GM10266 (cell line): ENCODE results near the gene MAPK12.
"Not testable (repeated sequence)": the region's sequence is repeated elsewhere in the genome, so short reads cannot be mapped to it uniquely, and the experiment has no call there.

Experiments
- DNase-seq: peaks from one replicate; pipeline ENCODE4 v3.0.0; 2012; ENCODE audit errors: extremely low spot score
- TF ChIP-seq, protein P1 (sequence below): IDR thresholded peaks from 2 replicates; pipeline ENCODE4 v1.5.1; 2012; ENCODE audit warnings: mild to moderate bottlenecking, low read depth; ENCODE audit not compliant: control insufficient read depth, insufficient read depth; ENCODE audit errors: missing control alignments

The MAPK12 gene

DNA sequence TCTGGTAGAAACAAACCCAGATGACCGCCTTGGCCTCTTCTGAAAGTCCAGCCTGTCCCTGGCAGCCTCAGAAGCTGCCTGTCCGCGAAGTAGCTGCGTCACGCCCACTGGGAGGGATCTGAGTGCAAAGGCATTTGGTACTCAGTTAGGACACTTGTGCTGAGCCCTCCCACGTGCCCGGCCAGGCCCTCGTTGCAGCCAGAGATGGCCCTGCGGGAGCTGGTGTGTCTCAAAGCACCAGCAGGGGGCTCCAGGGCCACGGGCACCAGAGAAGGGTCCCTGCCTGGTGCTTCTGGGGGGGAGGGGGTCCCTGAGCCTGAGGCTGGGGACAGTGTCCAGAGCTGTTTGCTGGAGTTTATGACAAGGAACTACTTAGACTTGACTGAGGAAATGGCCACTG is 54.9 kb downstream of the MAPK12 start:
- TF ChIP-seq, protein P1, sequence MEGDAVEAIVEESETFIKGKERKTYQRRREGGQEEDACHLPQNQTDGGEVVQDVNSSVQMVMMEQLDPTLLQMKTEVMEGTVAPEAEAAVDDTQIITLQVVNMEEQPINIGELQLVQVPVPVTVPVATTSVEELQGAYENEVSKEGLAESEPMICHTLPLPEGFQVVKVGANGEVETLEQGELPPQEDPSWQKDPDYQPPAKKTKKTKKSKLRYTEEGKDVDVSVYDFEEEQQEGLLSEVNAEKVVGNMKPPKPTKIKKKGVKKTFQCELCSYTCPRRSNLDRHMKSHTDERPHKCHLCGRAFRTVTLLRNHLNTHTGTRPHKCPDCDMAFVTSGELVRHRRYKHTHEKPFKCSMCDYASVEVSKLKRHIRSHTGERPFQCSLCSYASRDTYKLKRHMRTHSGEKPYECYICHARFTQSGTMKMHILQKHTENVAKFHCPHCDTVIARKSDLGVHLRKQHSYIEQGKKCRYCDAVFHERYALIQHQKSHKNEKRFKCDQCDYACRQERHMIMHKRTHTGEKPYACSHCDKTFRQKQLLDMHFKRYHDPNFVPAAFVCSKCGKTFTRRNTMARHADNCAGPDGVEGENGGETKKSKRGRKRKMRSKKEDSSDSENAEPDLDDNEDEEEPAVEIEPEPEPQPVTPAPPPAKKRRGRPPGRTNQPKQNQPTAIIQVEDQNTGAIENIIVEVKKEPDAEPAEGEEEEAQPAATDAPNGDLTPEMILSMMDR: peak; percentile 31
- no peak for DNase-seq

DNA sequence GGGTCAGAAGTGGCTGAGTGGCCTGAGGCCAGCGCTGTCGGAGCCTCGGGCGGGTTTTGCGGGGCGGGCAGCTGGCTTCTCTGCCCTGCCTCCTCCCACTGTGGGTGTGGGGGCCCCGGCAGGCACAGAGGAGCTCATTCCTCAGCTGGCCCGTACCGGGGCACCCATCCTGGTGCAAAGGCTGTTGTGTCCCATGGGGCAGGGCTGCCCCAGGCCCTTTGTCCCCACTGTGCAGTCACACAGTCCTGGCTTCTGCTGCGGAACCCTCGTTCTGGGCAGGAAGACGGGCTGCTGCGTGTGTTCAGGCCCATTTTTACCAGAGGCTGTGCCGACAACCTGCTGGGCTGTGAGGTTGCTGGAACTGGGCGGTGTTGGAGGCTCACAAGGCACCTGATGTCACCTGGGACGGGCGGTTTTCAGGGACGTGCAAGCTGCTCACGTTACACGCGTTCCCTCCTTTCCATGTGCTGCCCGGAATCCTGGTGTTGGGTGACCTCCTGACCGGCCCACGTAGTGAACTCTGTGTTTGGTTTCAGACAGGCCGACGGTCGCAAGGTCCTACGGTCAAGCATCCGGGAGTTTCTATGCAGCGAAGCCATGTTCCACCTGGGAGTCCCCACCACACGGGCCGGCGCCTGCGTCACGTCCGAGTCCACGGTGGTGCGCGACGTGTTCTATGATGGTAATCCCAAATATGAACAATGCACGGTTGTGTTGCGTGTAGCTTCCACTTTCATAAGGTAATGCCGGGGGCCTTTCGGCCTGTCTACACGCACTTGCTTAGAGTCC is 55.5 kb downstream of the MAPK12 start:
- TF ChIP-seq, protein P1: no peak
- no peak for DNase-seq

DNA sequence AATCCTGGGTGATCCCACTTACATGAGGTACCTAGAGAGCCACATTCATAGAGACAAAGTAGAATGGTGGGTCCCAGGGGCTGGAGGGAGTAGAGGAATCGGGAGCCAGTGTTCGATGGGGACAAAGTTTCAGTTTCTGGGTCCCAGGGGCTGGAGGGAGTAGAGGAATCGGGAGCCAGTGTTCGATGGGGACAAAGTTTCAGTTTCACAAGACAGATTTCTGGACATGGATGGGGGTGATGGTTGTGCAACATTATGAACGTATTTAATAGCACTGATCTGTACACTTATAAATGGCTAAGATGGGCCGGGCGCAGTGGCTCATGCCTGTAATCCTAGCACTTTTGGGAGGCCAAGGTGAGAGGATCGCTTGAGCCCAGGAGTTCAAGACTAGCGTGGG is 56.5 kb downstream of the MAPK12 start:
- not testable (repeated sequence) for DNase-seq

DNA sequence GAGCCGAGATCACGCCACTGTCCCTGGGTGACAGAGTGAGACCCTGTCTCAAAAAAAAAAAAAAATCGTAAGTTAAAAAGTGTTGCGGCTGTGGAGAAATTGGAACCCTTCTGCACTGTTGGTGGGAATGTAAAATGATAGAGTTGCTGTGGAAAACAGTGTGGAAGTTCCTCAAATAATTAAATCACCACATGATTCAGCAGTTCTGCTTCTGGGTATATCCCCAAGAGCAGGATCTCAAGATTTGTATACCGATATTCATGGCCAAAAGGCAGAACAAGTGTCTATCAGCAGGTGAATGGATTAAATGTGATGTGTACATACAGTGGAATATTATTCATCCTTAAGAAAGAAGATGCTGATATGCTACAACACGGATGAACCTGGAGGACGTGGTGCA is 56.9 kb downstream of the MAPK12 start:
- DNase-seq: no peak
- TF ChIP-seq, protein P1: no peak

DNA sequence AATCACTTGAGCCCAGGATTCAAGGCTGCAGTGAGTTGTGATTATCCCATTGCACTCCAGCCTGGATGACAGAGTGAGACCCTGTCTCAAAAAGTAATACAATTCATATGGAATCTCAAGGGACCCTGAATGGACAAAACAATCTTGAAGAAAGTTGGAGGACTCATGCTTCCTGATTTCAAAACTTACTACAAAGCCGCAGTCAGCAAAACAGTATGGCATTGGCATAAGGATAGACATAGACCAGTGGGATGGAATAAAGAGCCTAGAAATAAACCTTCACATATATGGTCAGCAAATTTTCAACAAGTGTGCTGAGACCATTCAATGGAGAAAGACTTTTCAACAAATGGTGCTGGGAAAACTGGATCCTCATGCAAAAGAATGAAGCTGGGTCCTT is 58.2 kb downstream of the MAPK12 start:
- no peak for DNase-seq
- TF ChIP-seq, protein P1: no peak
